ENCODE measurements around the gene FXYD7. TPM values are rescaled to one million over a fixed set of nuclear protein-coding genes. Genes with fewer than 3 reads are reported as not detected.
"Not testable (repeated sequence)": the region's sequence is repeated elsewhere in the genome, so short reads cannot be mapped to it uniquely, and the experiment has no call there.

FXYD7 gene
- total and polyA plus RNA-seq, 9 donors = 0.30 to 2.8 (median 0.80) TPM; not detected in 2

GRCh38 chr19:35127871-35128270, 15.2 kb upstream of the FXYD7 start:
- intact Hi-C loops (cut with DNase I) = no loop called here

GRCh38 chr19:35128398-35129057, 14.5 kb upstream of the FXYD7 start:
- intact Hi-C loops (cut with DNase I) = no loop called here
- H3K27ac ChIP-seq = no peak overlapping the region
- no peaks in the 10 kb centered on the region for H3K36me3 ChIP-seq
- peaks cover 4% of the 10 kb centered on the region for H3K4me1 ChIP-seq (ENCODE audit: insufficient read depth)
- DNase-seq = no peak
- TF ChIP-seq POLR2A (IDR thresholded peaks at IDR 0.05) = no peak
- H3K4me3 ChIP-seq = no peak overlapping the region
- no peaks in the 10 kb centered on the region for H3K27me3 ChIP-seq
- no peaks in the 10 kb centered on the region for H3K9me3 ChIP-seq
- 87 to 91% (median 88%) methylated on average over 9 of the region's 9 CpGs for WGBS, 3 donors

More at GRCh38 chr19:35127871-35128270, 15.2 kb upstream of the FXYD7 start:
- TF ChIP-seq CTCF (IDR thresholded peaks at IDR 0.05) (no peak), POLR2A (IDR thresholded peaks at IDR 0.05) (no peak), EP300 (IDR thresholded peaks at IDR 0.05) (no peak)
- Histone ChIP-seq H3K36me3 (no peaks in the 10 kb centered on the region), H3K27ac (no peak overlapping the region), H3K4me3 (no peak overlapping the region), H3K9me3 (no peaks in the 10 kb centered on the region), H3K4me1 (ENCODE audit: insufficient read depth) (peaks cover 4% of the 10 kb centered on the region), H3K27me3 (no peaks in the 10 kb centered on the region)
- no peak for DNase-seq
- 79 to 93% (median 83%) methylated on average over 7 of the region's 7 CpGs for WGBS, 3 donors

GRCh38 chr19:35129724-35130274, 13.3 kb upstream of the FXYD7 start:
- H3K4me3 ChIP-seq; H3K27me3 ChIP-seq; intact Hi-C loops (cut with DNase I); H3K27ac ChIP-seq; DNase-seq; H3K36me3 ChIP-seq; H3K4me1 ChIP-seq (ENCODE audit: insufficient read depth); H3K9me3 ChIP-seq: not testable (repeated sequence)
- 51 to 58% (median 55%) methylated on average over 14 of the region's 14 CpGs for whole genome bisulfite sequencing, 3 donors

- no peak for DNase-seq
- H3K9me3 ChIP-seq = no peaks in the 10 kb centered on the region
- TF ChIP-seq EP300 (IDR thresholded peaks at IDR 0.05) (no peak), CTCF (IDR thresholded peaks at IDR 0.05) (no peak), POLR2A (IDR thresholded peaks at IDR 0.05) (no peak)
- no peak overlapping the region for H3K4me3 ChIP-seq
- H3K4me1 ChIP-seq (ENCODE audit: insufficient read depth) = no peaks in the 10 kb centered on the region
- H3K27ac ChIP-seq = no peak overlapping the region
- intact Hi-C loops (cut with DNase I) = no loop called here
- WGBS, 3 donors = 71 to 77% (median 77%) methylated on average over 26 to 31 of the region's 31 CpGs
- no peaks in the 10 kb centered on the region for H3K27me3 ChIP-seq
- no peaks in the 10 kb centered on the region for H3K36me3 ChIP-seq
Measured at GRCh38 chr19:35130761-35131720, 12.0 kb upstream of the FXYD7 start.

GRCh38 chr19:35132254-35132653, 10.8 kb upstream of the FXYD7 start:
- DNase-seq = no peak
- no peak for TF ChIP-seq EP300 (IDR thresholded peaks at IDR 0.05)
- no peak for TF ChIP-seq CTCF (IDR thresholded peaks at IDR 0.05)
- TF ChIP-seq POLR2A (IDR thresholded peaks at IDR 0.05) = no peak
- Histone ChIP-seq H3K4me1 (ENCODE audit: insufficient read depth) (no peaks in the 10 kb centered on the region), H3K27me3 (no peaks in the 10 kb centered on the region), H3K4me3 (no peak overlapping the region), H3K36me3 (no peaks in the 10 kb centered on the region), H3K27ac (no peak overlapping the region), H3K9me3 (no peaks in the 10 kb centered on the region)
- intact Hi-C loops (cut with DNase I) = no loop called here
